HFF-Myc (cell line): ENCODE measurements around the gene GDF9.

Experiments
- DNase-seq: peaks from one replicate; pipeline ENCODE4 v3.0.0-alpha.2; 2011; ENCODE audit warnings: low read depth; ENCODE audit errors: extremely low read depth
- H3K4me3 ChIP-seq: replicated peaks from 2 replicates; pipeline ENCODE4 v1.5.1; 2011; ENCODE audit warnings: low read depth, mild to moderate bottlenecking, control low read depth, low read length
- CTCF ChIP-seq: IDR thresholded peaks from 2 replicates; pipeline ENCODE4 v1.5.1; 2012; ENCODE audit warnings: mild to moderate bottlenecking, low read depth, low read length, control low read depth; ENCODE audit errors: missing control alignments

The GDF9 gene

GRCh38 chr5:132832612-132833011 lies 33.7 kb downstream of the GDF9 start:
- DNase-seq, result no peak
- TF ChIP-seq CTCF, result no peak
- no peak overlapping the region for H3K4me3 ChIP-seq

GRCh38 chr5:132831095-132831860 lies 35.0 kb downstream of the GDF9 start:
- no peak for TF ChIP-seq CTCF
- no peak for DNase-seq
- H3K4me3 ChIP-seq, result peak overlapping the region; percentile 52

GRCh38 chr5:132830436-132831094 lies 35.7 kb downstream of the GDF9 start, which contains the start of gene SHROOM1:
Gene SHROOM1 (minus strand): TSS chr5:132830647. CDS start chr5:132826140, 4,507 bp downstream.
- no peak for DNase-seq
- no peak for TF ChIP-seq CTCF
- peak within 1 kb of the TSS; percentile 52 for H3K4me3 ChIP-seq

- peak overlapping the region; percentile 52 for H3K4me3 ChIP-seq
- TF ChIP-seq CTCF, result peak; percentile 86
These were observed 36.4 kb downstream of the GDF9 start for GRCh38 chr5:132829742-132830435.

GRCh38 chr5:132828846-132829494 lies 37.3 kb downstream of the GDF9 start:
- no peak for TF ChIP-seq CTCF
- no peak for DNase-seq
- no peak overlapping the region; the same call in 1 of the 2 replicates for H3K4me3 ChIP-seq

More at GRCh38 chr5:132829742-132830435, 36.4 kb downstream of the GDF9 start:
- no peak for DNase-seq

GRCh38 chr5:132827943-132828673 lies 38.2 kb downstream of the GDF9 start:
- TF ChIP-seq CTCF, result no peak
- DNase-seq, result no peak
- no peak overlapping the region for H3K4me3 ChIP-seq
